GM19099 (cell line): ENCODE measurements around the gene SLC41A3.

Source experiments
- POLR2A ChIP-seq: IDR thresholded peaks from 3 replicates; pipeline ENCODE4 v1.6.1; 2011; ENCODE audit warnings: low read depth; ENCODE audit not compliant: insufficient read length; ENCODE audit errors: extremely low read depth

Gene SLC41A3

GRCh38 chr3:126112531-126113237, 28.8 kb upstream of the SLC41A3 start:
- TF ChIP-seq POLR2A: no peak

- TF ChIP-seq POLR2A: no peak
These were observed 27.9 kb upstream of the SLC41A3 start for GRCh38 chr3:126111566-126112475.

GRCh38 chr3:126111126-126111551, 27.2 kb upstream of the SLC41A3 start:
- no peak for TF ChIP-seq POLR2A

GRCh38 chr3:126110431-126111125, 26.7 kb upstream of the SLC41A3 start:
- TF ChIP-seq POLR2A: no peak

GRCh38 chr3:126109880-126110235, 25.9 kb upstream of the SLC41A3 start:
- TF ChIP-seq POLR2A: no peak

GRCh38 chr3:126109146-126109879, 25.4 kb upstream of the SLC41A3 start:
- TF ChIP-seq POLR2A: no peak

GRCh38 chr3:126108676-126109050, 24.7 kb upstream of the SLC41A3 start:
- no peak for TF ChIP-seq POLR2A

GRCh38 chr3:126107957-126108675, 24.2 kb upstream of the SLC41A3 start:
- no peak for TF ChIP-seq POLR2A

GRCh38 chr3:126107203-126107939, 23.4 kb upstream of the SLC41A3 start:
- no peak for TF ChIP-seq POLR2A

GRCh38 chr3:126106336-126107202, 22.6 kb upstream of the SLC41A3 start:
- no peak for TF ChIP-seq POLR2A

GRCh38 chr3:126105691-126106187, 21.8 kb upstream of the SLC41A3 start:
- no peak for TF ChIP-seq POLR2A
